Right lobe of liver (tissue), 4 donors: ENCODE data around the gene EN1.

Source experiments
- POLR2A ChIP-seq: fragments of 450-650 bp; IDR thresholded peaks from one replicate; pipeline ENCODE4 v1.6.1; 2017; ENCODE audit warnings: antibody characterized with exemption, mild to moderate bottlenecking
- TF ChIP-seq, protein P1 (sequence below), 4 donors: fragments of 200-600 bp in 3 of 4; fragments of 450-650 bp in 1 of 4; IDR thresholded peaks; one replicate each; pipeline versions ENCODE4 v1.5.1 to v1.8.0; 2016 to 2022; ENCODE audit warnings: antibody characterized with exemption in 4 of 4, mild to moderate bottlenecking in 2 of 4
- donor health status: DM: no; HTN: no; CAD: no.
- donor health status: DM: no; HTN: no; CAD: no.
- donor health status: DM: no; HTN: yes; CAD: no.

DNA sequence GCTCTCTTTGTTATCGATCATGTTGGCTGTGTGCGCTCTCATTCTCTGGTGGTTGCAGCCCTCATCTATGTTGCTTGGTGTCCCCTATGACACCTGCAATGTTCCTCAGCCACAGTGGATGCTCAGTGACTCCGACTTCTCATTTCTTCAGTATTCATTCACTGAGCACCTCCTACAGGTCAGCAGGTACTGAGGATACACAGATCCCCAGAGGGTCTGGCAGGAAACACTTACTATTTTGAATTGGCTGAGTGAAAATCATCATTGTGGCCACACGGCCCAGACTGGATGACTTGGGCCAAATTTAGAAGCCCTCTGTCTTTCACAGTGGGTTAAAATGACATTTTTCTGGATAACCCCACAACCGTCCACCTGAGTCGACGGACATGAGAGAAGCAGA lies 32.1 kb downstream of the EN1 start:
- TF ChIP-seq, protein P1, sequence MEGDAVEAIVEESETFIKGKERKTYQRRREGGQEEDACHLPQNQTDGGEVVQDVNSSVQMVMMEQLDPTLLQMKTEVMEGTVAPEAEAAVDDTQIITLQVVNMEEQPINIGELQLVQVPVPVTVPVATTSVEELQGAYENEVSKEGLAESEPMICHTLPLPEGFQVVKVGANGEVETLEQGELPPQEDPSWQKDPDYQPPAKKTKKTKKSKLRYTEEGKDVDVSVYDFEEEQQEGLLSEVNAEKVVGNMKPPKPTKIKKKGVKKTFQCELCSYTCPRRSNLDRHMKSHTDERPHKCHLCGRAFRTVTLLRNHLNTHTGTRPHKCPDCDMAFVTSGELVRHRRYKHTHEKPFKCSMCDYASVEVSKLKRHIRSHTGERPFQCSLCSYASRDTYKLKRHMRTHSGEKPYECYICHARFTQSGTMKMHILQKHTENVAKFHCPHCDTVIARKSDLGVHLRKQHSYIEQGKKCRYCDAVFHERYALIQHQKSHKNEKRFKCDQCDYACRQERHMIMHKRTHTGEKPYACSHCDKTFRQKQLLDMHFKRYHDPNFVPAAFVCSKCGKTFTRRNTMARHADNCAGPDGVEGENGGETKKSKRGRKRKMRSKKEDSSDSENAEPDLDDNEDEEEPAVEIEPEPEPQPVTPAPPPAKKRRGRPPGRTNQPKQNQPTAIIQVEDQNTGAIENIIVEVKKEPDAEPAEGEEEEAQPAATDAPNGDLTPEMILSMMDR (IDR thresholded peaks at IDR 0.05) = no peak
- TF ChIP-seq POLR2A = no peak
